H1 (cell line): ENCODE measurements around the gene CCNT1. TPM values are rescaled to one million over a fixed set of nuclear protein-coding genes. Genes with fewer than 3 reads are reported as not detected.
"Not testable (repeated sequence)": the region's sequence is repeated elsewhere in the genome, so short reads cannot be mapped to it uniquely, and the experiment has no call there.

ENCODE experiments used
- CTCF ChIA-PET: fragments of 300-600 bp; sonication (Branson Sonifier 250); formaldehyde crosslinking; loops from one replicate; lab custom pipeline; 2021; ENCODE audit not compliant: partially characterized antibody; lab: Charles Lee
- POLR2A ChIA-PET: fragments of 300-600 bp; sonication (Branson Sonifier 250); formaldehyde crosslinking; loops from one replicate; lab custom pipeline; 2021; ENCODE audit warnings: inconsistent platforms; ENCODE audit not compliant: partially characterized antibody; lab: Charles Lee
- DNase-seq, 2 experiments: peaks; one replicate each; pipeline versions ENCODE4 v3.0.0 to v3.0.0-alpha.2; 2010 to 2022; ENCODE audit warnings: low spot score in 2 of 2, low read depth in 1 of 2, mixed read lengths in 1 of 2
- FAIRE-seq: peaks from 2 replicates; lab custom pipeline; 2011; peaks lifted over from hg19 to GRCh38; lab: Jason Lieb, UNC
- H2AFZ ChIP-seq: 2 replicates; pipeline ENCODE4 v1.8.1; 2012; ENCODE audit warnings: low read length, inconsistent platforms
- H2AK5ac ChIP-seq: 2 replicates; pipeline ENCODE4 v1.6.1; 2013; ENCODE audit warnings: low read depth, low read length
- H2BK120ac ChIP-seq: replicated peaks from 2 replicates; pipeline ENCODE3; 2013; ENCODE audit warnings: low read depth, low read length, inconsistent platforms
- H2BK12ac ChIP-seq: 2 replicates; pipeline ENCODE4 v1.6.1; 2013; ENCODE audit warnings: low read depth, low read length
- H2BK15ac ChIP-seq: 2 replicates; pipeline ENCODE4 v1.6.1; 2013; ENCODE audit warnings: low read length
- H2BK20ac ChIP-seq: 2 replicates; pipeline ENCODE4 v1.6.1; 2013; ENCODE audit warnings: low read length
- H2BK5ac ChIP-seq: 2 replicates; pipeline ENCODE4 v1.6.1; 2013; ENCODE audit warnings: low read depth, low read length
- H3K14ac ChIP-seq: 2 replicates; pipeline ENCODE4 v1.6.1; 2013; ENCODE audit warnings: inconsistent platforms; ENCODE audit not compliant: insufficient read length
- H3K18ac ChIP-seq: 2 replicates; pipeline ENCODE4 v1.6.1; 2013; ENCODE audit warnings: low read length; ENCODE audit errors: extremely low read depth
- H3K23ac ChIP-seq: 2 replicates; pipeline ENCODE4 v1.6.1; 2013; ENCODE audit warnings: inconsistent platforms; ENCODE audit not compliant: insufficient read length
- H3K23me2 ChIP-seq: 2 replicates; pipeline ENCODE4 v1.6.1; 2013; ENCODE audit warnings: low read depth, low read length
- H3K27ac ChIP-seq: 2 replicates; pipeline ENCODE4 v1.6.1; 2011; ENCODE audit warnings: low read depth, low read length, inconsistent platforms
- H3K27me3 ChIP-seq, 4 experiments: replicated peaks in 1 of 4; 1 replicate in 1 of 4; 2 replicates in 3 of 4; pipeline versions ENCODE4 v1.6.1 to v1.8.1; 2011 to 2013; ENCODE audit warnings: low read length in 3 of 4, mild to moderate bottlenecking in 3 of 4, inconsistent platforms in 2 of 4, mixed read lengths in 2 of 4, moderate library complexity in 1 of 4; ENCODE audit not compliant: control insufficient read depth in 3 of 4, insufficient read depth in 3 of 4; ENCODE audit errors: extremely low read depth in 1 of 4
- H3K36me3 ChIP-seq, 4 experiments: 2 replicates each; pipeline versions ENCODE4 v1.6.1 to v1.8.1; 2011 to 2013; ENCODE audit warnings: mild to moderate bottlenecking in 4 of 4, low read length in 3 of 4, moderate library complexity in 2 of 4, control low read depth in 1 of 4, inconsistent platforms in 1 of 4; ENCODE audit not compliant: insufficient read depth in 4 of 4, control insufficient read depth in 2 of 4
- H3K4ac ChIP-seq: replicated peaks from 2 replicates; pipeline ENCODE3; 2013; ENCODE audit warnings: low read length, low read depth, mixed read lengths, inconsistent platforms; ENCODE audit not compliant: insufficient read length
- H3K4me1 ChIP-seq, 4 experiments: replicated peaks in 1 of 4; 1 replicate in 1 of 4; 2 replicates in 3 of 4; pipeline versions ENCODE4 v1.6.1 to v1.8.1; 2011 to 2013; ENCODE audit warnings: low read length in 3 of 4, inconsistent platforms in 2 of 4, mixed read lengths in 1 of 4; ENCODE audit not compliant: insufficient read depth in 4 of 4, control insufficient read depth in 3 of 4
- H3K4me2 ChIP-seq, 2 experiments: 2 replicates each; pipeline versions ENCODE4 v1.6.1 to v1.8.1; 2011 to 2013; ENCODE audit warnings: low read depth in 2 of 2, low read length in 2 of 2, control low read depth in 1 of 2, inconsistent platforms in 1 of 2, mild to moderate bottlenecking in 1 of 2; ENCODE audit not compliant: insufficient read depth in 1 of 2
- H3K4me3 ChIP-seq, 4 experiments: fragments of 200-600, 300-600 bp in 1 of 4; sonication (generic), shearing (Covaris generic), sonication (Bioruptor Twin) in 1 of 4; 2 replicates each; pipeline versions ENCODE4 v1.5.1 to v1.8.1; 2011 to 2016; ENCODE audit warnings: low read length in 4 of 4, low read depth in 3 of 4, control low read depth in 2 of 4, inconsistent platforms in 2 of 4, mild to moderate bottlenecking in 2 of 4, mixed read lengths in 1 of 4, moderate library complexity in 1 of 4; ENCODE audit not compliant: insufficient read depth in 2 of 4; ENCODE audit errors: extremely low read depth in 1 of 4
- H3K56ac ChIP-seq: replicated peaks from 2 replicates; pipeline ENCODE3; 2013; ENCODE audit warnings: low read depth, mild to moderate bottlenecking, mixed read lengths, low read length, inconsistent platforms; ENCODE audit not compliant: insufficient read length
- H3K79me1 ChIP-seq: 2 replicates; pipeline ENCODE4 v1.6.1; 2013; ENCODE audit warnings: low read depth, low read length, control low read depth
- H3K79me2 ChIP-seq, 2 experiments: 2 replicates each; pipeline versions ENCODE4 v1.6.1 to v1.8.1; 2012 to 2013; ENCODE audit warnings: low read length in 2 of 2, mild to moderate bottlenecking in 2 of 2, inconsistent platforms in 1 of 2; ENCODE audit not compliant: insufficient read depth in 2 of 2, control insufficient read depth in 1 of 2
- H3K9ac ChIP-seq, 4 experiments: replicated peaks in 1 of 4; 1 replicate in 1 of 4; 2 replicates in 3 of 4; pipeline versions ENCODE4 v1.6.1 to v1.8.1; 2011 to 2013; ENCODE audit warnings: low read depth in 3 of 4, low read length in 3 of 4, control low read depth in 2 of 4, mild to moderate bottlenecking in 2 of 4, moderate library complexity in 2 of 4, inconsistent platforms in 1 of 4; ENCODE audit errors: extremely low read depth in 1 of 4
- H3K9me3 ChIP-seq, 2 experiments: 2 replicates each; pipeline versions ENCODE4 v1.6.1 to v1.8.1; 2012 to 2013; ENCODE audit warnings: mild to moderate bottlenecking in 2 of 2, moderate library complexity in 2 of 2, control low read depth in 1 of 2, inconsistent platforms in 1 of 2, low read depth in 1 of 2, low read length in 1 of 2, mixed read lengths in 1 of 2; ENCODE audit not compliant: insufficient read depth in 2 of 2
- H4K20me1 ChIP-seq, 2 experiments: replicated peaks in 1 of 2; 2 replicates each; pipeline versions ENCODE3 to v1.8.1; 2011 to 2013; ENCODE audit warnings: inconsistent platforms in 2 of 2, low read length in 2 of 2, mild to moderate bottlenecking in 1 of 2; ENCODE audit not compliant: insufficient read depth in 2 of 2, control insufficient read depth in 1 of 2
- H4K5ac ChIP-seq: 2 replicates; pipeline ENCODE4 v1.6.1; 2013; ENCODE audit warnings: low read length, low read depth, mixed read lengths, inconsistent platforms; ENCODE audit not compliant: insufficient read length
- H4K8ac ChIP-seq: 2 replicates; pipeline ENCODE4 v1.8.0; 2013; ENCODE audit warnings: mild to moderate bottlenecking, moderate library complexity, low read length, inconsistent platforms; ENCODE audit not compliant: insufficient read depth; ENCODE audit errors: extremely low read depth
- H4K91ac ChIP-seq: replicated peaks from 2 replicates; pipeline ENCODE3; 2013; ENCODE audit warnings: low read length, mixed read lengths, inconsistent platforms; ENCODE audit not compliant: insufficient read length
- EGR1 ChIP-seq: IDR thresholded peaks from 2 replicates; pipeline ENCODE4 v1.6.1; 2011; ENCODE audit warnings: low read depth, low read length, borderline replicate concordance
- GABPA ChIP-seq: IDR thresholded peaks from 2 replicates; pipeline ENCODE4 v1.6.1; 2011; ENCODE audit warnings: mild to moderate bottlenecking, low read length, moderate library complexity, borderline replicate concordance; ENCODE audit not compliant: insufficient read depth
- PHF8 ChIP-seq: fragments of 200-600 bp; sonication (generic); conservative IDR thresholded peaks from 2 replicates; pipeline ENCODE4 v1.7.1; 2012; ENCODE audit warnings: low read depth, mild to moderate bottlenecking, inconsistent platforms, low read length, moderate library complexity
- SP4 ChIP-seq: IDR thresholded peaks from 2 replicates; pipeline ENCODE4 v1.6.1; 2012; ENCODE audit warnings: low read length, inconsistent platforms
- YY1 ChIP-seq: IDR thresholded peaks from 2 replicates; pipeline ENCODE4 v1.6.1; 2011; ENCODE audit warnings: low read depth, mild to moderate bottlenecking, low read length
- WGBS, 2 experiments: shearing (Covaris generic) in 1 of 2; methylation state at CpG; one replicate each; pipeline versions ENCODE4 v1.1.6 to v1.1.7; 2013 to 2015; ENCODE audit warnings: low lambda C conversion rate in 2 of 2, mixed read lengths in 2 of 2, inconsistent platforms in 1 of 2, low coverage in 1 of 2, missing lambda C conversion rate in 1 of 2; ENCODE audit not compliant: insufficient replicate concordance in 2 of 2, insufficient coverage in 1 of 2, insufficient read length in 1 of 2; ENCODE audit errors: extremely low coverage in 1 of 2, missing lambda C conversion rate in 1 of 2; 5-methylcytosine and 5-hydroxymethylcytosine counted together
- polyA plus RNA-seq, 7 experiments: library from polyadenylated mRNA; depleted of rRNA in 3 of 7; stranded (reverse) in 5 of 7; unstranded in 2 of 7; fragments of >200 nt in 5 of 7; fragments of 200-250 nt in 2 of 7; gene quantifications; 1 replicate in 5 of 7; 2 replicates in 1 of 7; 4 replicates in 1 of 7; pipeline versions ENCODE4 v1.2.1 to v1.2.3, GENCODE V29; 2011 to 2013; ENCODE audit warnings: missing spikeins in 2 of 7, mixed read lengths in 2 of 7
- total RNA-seq: library from RNA; stranded (reverse); fragmentation: NEBNext Ultra II Directional; extraction: Animal tissue kit (Norgen Biotek cat#: 25700); gene quantifications from 2 replicates; pipeline ENCODE4 v1.2.1, GENCODE V29; 2021
- TF ChIP-seq, protein P1 (sequence below), 3 experiments: IDR thresholded peaks; 1 replicate in 2 of 3; 2 replicates in 1 of 3; pipeline versions ENCODE4 v1.5.1 to v1.6.1; 2011; ENCODE audit warnings: low read length in 3 of 3, mild to moderate bottlenecking in 3 of 3, inconsistent platforms in 2 of 3, low read depth in 1 of 3, moderate library complexity in 1 of 3; ENCODE audit not compliant: insufficient read depth in 1 of 3; ENCODE audit errors: control extremely low read depth in 1 of 3
- TF ChIP-seq, protein P2 (sequence below): IDR thresholded peaks from 2 replicates; pipeline ENCODE4 v1.6.1; 2012; ENCODE audit warnings: low read length, inconsistent platforms
- TF ChIP-seq, protein P3 (sequence below): IDR thresholded peaks from 2 replicates; pipeline ENCODE4 v1.6.1; 2011; ENCODE audit warnings: low read depth, mild to moderate bottlenecking, low read length; ENCODE audit not compliant: insufficient read depth

The CCNT1 gene
- total and polyA plus RNA-seq, 2 of the 8 experiments (the other 6 are each of a cell fraction or from before 2014, with no cell fraction given): 13.2 to 45.9 TPM

DNA sequence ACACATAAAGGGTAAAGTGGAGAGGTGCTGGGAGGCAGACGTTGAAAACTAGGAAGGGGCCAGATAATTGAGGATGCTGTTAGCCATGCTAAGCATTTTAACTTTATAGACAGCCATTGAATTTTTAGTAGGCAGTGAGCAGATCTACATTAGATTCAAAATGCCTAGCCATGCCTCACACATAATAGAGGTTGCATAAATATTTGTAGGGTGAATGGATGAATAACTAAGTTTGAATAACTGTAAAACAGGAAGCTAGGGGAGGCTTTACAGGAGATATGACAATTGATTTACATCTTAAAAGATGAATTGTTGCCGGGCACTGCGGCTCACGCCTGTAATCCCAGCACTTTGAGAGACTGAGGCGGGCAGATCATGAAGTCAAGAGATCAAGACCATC, 12.3 kb upstream of the CCNT1 start (continued):
- TF ChIP-seq, protein P1, sequence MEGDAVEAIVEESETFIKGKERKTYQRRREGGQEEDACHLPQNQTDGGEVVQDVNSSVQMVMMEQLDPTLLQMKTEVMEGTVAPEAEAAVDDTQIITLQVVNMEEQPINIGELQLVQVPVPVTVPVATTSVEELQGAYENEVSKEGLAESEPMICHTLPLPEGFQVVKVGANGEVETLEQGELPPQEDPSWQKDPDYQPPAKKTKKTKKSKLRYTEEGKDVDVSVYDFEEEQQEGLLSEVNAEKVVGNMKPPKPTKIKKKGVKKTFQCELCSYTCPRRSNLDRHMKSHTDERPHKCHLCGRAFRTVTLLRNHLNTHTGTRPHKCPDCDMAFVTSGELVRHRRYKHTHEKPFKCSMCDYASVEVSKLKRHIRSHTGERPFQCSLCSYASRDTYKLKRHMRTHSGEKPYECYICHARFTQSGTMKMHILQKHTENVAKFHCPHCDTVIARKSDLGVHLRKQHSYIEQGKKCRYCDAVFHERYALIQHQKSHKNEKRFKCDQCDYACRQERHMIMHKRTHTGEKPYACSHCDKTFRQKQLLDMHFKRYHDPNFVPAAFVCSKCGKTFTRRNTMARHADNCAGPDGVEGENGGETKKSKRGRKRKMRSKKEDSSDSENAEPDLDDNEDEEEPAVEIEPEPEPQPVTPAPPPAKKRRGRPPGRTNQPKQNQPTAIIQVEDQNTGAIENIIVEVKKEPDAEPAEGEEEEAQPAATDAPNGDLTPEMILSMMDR (IDR thresholded peaks at IDR 0.05; ENCODE audit: control extremely low read depth in 1 of 3, insufficient read depth in 1 of 3, low read depth in 1 of 3, low read length in 3 of 3): no peak
- TF ChIP-seq SP4 (no peak), PHF8 (no peak), GABPA (no peak), EGR1 (no peak), YY1 (no peak)
- TF ChIP-seq, protein P2, sequence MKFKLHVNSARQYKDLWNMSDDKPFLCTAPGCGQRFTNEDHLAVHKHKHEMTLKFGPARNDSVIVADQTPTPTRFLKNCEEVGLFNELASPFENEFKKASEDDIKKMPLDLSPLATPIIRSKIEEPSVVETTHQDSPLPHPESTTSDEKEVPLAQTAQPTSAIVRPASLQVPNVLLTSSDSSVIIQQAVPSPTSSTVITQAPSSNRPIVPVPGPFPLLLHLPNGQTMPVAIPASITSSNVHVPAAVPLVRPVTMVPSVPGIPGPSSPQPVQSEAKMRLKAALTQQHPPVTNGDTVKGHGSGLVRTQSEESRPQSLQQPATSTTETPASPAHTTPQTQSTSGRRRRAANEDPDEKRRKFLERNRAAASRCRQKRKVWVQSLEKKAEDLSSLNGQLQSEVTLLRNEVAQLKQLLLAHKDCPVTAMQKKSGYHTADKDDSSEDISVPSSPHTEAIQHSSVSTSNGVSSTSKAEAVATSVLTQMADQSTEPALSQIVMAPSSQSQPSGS: no peak
- TF ChIP-seq, protein P3, sequence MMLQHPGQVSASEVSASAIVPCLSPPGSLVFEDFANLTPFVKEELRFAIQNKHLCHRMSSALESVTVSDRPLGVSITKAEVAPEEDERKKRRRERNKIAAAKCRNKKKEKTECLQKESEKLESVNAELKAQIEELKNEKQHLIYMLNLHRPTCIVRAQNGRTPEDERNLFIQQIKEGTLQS: no peak

DNA sequence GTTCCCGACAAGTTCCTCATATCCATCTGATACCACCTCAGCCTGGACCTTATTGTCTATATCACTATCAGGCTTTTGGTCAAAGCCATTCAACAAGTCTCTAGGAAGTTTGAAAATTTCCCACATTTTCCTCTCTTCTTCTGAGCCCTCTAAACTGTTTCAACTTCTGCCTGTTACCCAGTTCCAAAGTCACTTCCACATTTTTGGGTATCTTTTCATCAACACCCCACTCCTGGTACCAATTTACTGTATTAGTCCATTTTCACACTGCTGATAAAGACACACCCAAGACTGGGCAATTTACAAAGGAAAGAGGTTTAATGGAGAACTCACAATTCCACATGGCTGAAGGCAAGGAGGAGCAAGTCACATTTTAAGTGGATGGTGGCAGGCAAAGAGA, 4.2 kb upstream of the CCNT1 start:
- H3K23me2 ChIP-seq, FAIRE-seq, H3K23ac ChIP-seq, H3K36me3 ChIP-seq, H4K5ac ChIP-seq, H4K20me1 ChIP-seq, H4K8ac ChIP-seq, H2BK15ac ChIP-seq, CTCF ChIA-PET, H3K9ac ChIP-seq, H3K79me2 ChIP-seq, H2AFZ ChIP-seq, H3K27me3 ChIP-seq, H3K4me1 ChIP-seq, H3K4ac ChIP-seq, H3K18ac ChIP-seq, H2BK120ac ChIP-seq, H3K14ac ChIP-seq, DNase-seq, H4K91ac ChIP-seq, H3K56ac ChIP-seq, POLR2A ChIA-PET, H2BK20ac ChIP-seq, H2BK5ac ChIP-seq, H3K27ac ChIP-seq, H2BK12ac ChIP-seq, H2AK5ac ChIP-seq, H3K4me2 ChIP-seq, H3K79me1 ChIP-seq, H3K4me3 ChIP-seq: not testable (repeated sequence)
- H3K9me3 ChIP-seq: peaks cover 9 to 15% of the 10 kb centered on the region in 2 experiments
- 100% methylated on average over 1 of the region's 1 CpG; no CpG with 5 or more reads in 1 of the 2 experiments for WGBS, 2 experiments
